ENCODE results near the gene GTF2B. TPM values are rescaled to one million over a fixed set of nuclear protein-coding genes. Genes with fewer than 3 reads are reported as not detected.

The GTF2B gene
- total RNA-seq, 1 donor: 31.5 TPM

DNA sequence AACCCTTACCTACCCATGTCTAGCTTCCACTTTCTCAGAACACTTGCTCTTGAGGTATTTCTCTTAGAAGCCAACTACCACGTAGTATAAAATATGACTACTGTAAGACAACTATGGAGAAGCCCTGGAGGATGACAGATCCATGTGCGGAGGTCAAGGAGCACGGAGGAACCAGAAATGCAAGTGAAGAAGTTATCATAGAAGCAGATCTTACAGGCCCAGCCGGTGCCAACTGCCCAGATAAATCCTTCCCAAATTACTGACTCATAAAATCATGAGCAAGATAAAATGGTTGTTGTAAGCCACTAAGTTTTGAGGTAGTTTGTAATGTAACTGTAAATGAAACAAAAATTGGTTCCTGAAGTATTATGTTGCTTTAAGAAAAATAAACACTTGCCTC, 12.6 kb downstream of the GTF2B start:
- no peak for TF ChIP-seq CTCF (IDR thresholded peaks at IDR 0.05; ENCODE audit: extremely low read depth, low read depth, low read length)
- H3K27ac ChIP-seq (ENCODE audit: low read depth, low read length): peak overlapping the region; percentile 46
- H3K36me3 ChIP-seq (ENCODE audit: insufficient read depth, low read length): peaks cover 25% of the 10 kb centered on the region
- H3K9me3 ChIP-seq (ENCODE audit: low read depth, low read length): no peaks in the 10 kb centered on the region
- peaks cover 6% of the 10 kb centered on the region for H4K20me1 ChIP-seq (ENCODE audit: insufficient read depth, low read length)
- no peaks in the 10 kb centered on the region for H3K27me3 ChIP-seq (ENCODE audit: insufficient read depth, low read length)
- no peak overlapping the region for H2AFZ ChIP-seq (ENCODE audit: low read length)
- peaks cover 72% of the 10 kb centered on the region for H3K79me2 ChIP-seq (ENCODE audit: insufficient read depth, low read length)
- no peak for DNase-seq (ENCODE audit: insufficient read length, low spot score, missing footprints)
- no peak overlapping the region for H3K4me3 ChIP-seq (ENCODE audit: insufficient read depth, low read length)
- peaks cover 6% of the 10 kb centered on the region for H3K4me1 ChIP-seq (ENCODE audit: insufficient read depth, low read length)
- H3K4me2 ChIP-seq (ENCODE audit: insufficient read depth, low read length): no peak overlapping the region

- Histone ChIP-seq H3K36me3 (ENCODE audit: insufficient read depth, low read length) (peaks cover 23% of the 10 kb centered on the region), H3K4me2 (ENCODE audit: insufficient read depth, low read length) (no peak overlapping the region), H3K27ac (ENCODE audit: low read depth, low read length) (peak overlapping the region; percentile 24), H3K4me1 (ENCODE audit: insufficient read depth, low read length) (peaks cover 3% of the 10 kb centered on the region), H3K79me2 (ENCODE audit: insufficient read depth, low read length) (peaks cover 73% of the 10 kb centered on the region), H3K27me3 (ENCODE audit: insufficient read depth, low read length) (no peaks in the 10 kb centered on the region), H2AFZ (ENCODE audit: low read length) (no peak overlapping the region), H3K4me3 (ENCODE audit: insufficient read depth, low read length) (no peak overlapping the region), H4K20me1 (ENCODE audit: insufficient read depth, low read length) (peaks cover 6% of the 10 kb centered on the region), H3K9me3 (ENCODE audit: low read depth, low read length) (no peaks in the 10 kb centered on the region)
- TF ChIP-seq CTCF (IDR thresholded peaks at IDR 0.05; ENCODE audit: extremely low read depth, low read depth, low read length): no peak
- DNase-seq (ENCODE audit: insufficient read length, low spot score, missing footprints): no peak
These were observed 13.5 kb downstream of the GTF2B start for GRCh38 chr1:88877911-88878310.

- H3K36me3 ChIP-seq (ENCODE audit: insufficient read depth, low read length): peaks cover 23% of the 10 kb centered on the region
- H3K27ac ChIP-seq (ENCODE audit: low read depth, low read length): peak overlapping the region; percentile 24
- H3K27me3 ChIP-seq (ENCODE audit: insufficient read depth, low read length): no peaks in the 10 kb centered on the region
- no peak for DNase-seq (ENCODE audit: insufficient read length, low spot score, missing footprints)
- peaks cover 3% of the 10 kb centered on the region for H3K4me1 ChIP-seq (ENCODE audit: insufficient read depth, low read length)
- H3K4me3 ChIP-seq (ENCODE audit: insufficient read depth, low read length): no peak overlapping the region
- peaks cover 6% of the 10 kb centered on the region for H4K20me1 ChIP-seq (ENCODE audit: insufficient read depth, low read length)
- H2AFZ ChIP-seq (ENCODE audit: low read length): no peak overlapping the region
- no peak overlapping the region for H3K4me2 ChIP-seq (ENCODE audit: insufficient read depth, low read length)
- peaks cover 73% of the 10 kb centered on the region for H3K79me2 ChIP-seq (ENCODE audit: insufficient read depth, low read length)
- no peaks in the 10 kb centered on the region for H3K9me3 ChIP-seq (ENCODE audit: low read depth, low read length)
- peak; percentile 50 for TF ChIP-seq CTCF (IDR thresholded peaks at IDR 0.05; ENCODE audit: extremely low read depth, low read depth, low read length)
These were observed 14.0 kb downstream of the GTF2B start for GRCh38 chr1:88877382-88877825.

- no peaks in the 10 kb centered on the region for H3K9me3 ChIP-seq (ENCODE audit: low read depth, low read length)
- no peak overlapping the region for H3K27ac ChIP-seq (ENCODE audit: low read depth, low read length)
- H4K20me1 ChIP-seq (ENCODE audit: insufficient read depth, low read length): peaks cover 6% of the 10 kb centered on the region
- H3K36me3 ChIP-seq (ENCODE audit: insufficient read depth, low read length): peaks cover 21% of the 10 kb centered on the region
- DNase-seq (ENCODE audit: insufficient read length, low spot score, missing footprints): no peak
- H3K27me3 ChIP-seq (ENCODE audit: insufficient read depth, low read length): no peaks in the 10 kb centered on the region
- H3K4me1 ChIP-seq (ENCODE audit: insufficient read depth, low read length): peaks cover 3% of the 10 kb centered on the region
- no peak overlapping the region for H3K4me2 ChIP-seq (ENCODE audit: insufficient read depth, low read length)
- H3K4me3 ChIP-seq (ENCODE audit: insufficient read depth, low read length): no peak overlapping the region
- peaks cover 71% of the 10 kb centered on the region for H3K79me2 ChIP-seq (ENCODE audit: insufficient read depth, low read length)
- no peak for TF ChIP-seq CTCF (IDR thresholded peaks at IDR 0.05; ENCODE audit: extremely low read depth, low read depth, low read length)
- H2AFZ ChIP-seq (ENCODE audit: low read length): no peak overlapping the region
These were observed 14.6 kb downstream of the GTF2B start for GRCh38 chr1:88876573-88877365.

Data from osteoblast (primary cell).